OCI-LY7 (cell line): ENCODE results near the gene VTI1A. TPM values are rescaled to one million over a fixed set of nuclear protein-coding genes. Genes with fewer than 3 reads are reported as not detected.

Experiments used
- BruUV-seq: library from RNA; stranded (reverse); fragments of 400-500 nt; replicated peaks from 2 replicates; lab custom pipeline; 2021; lab: Mats Ljungman, UMichigan
- CTCF ChIA-PET: fragments of 300-600 bp; sonication (Branson Sonifier 250); formaldehyde crosslinking; loops from one replicate; lab custom pipeline; 2022; ENCODE audit warnings: antibody characterized with exemption; ENCODE audit not compliant: unreplicated experiment; lab: Charles Lee
- POLR2A ChIA-PET: fragments of 300-600 bp; sonication (Branson Sonifier 250); formaldehyde crosslinking; loops from one replicate; lab custom pipeline; 2022; ENCODE audit warnings: antibody characterized with exemption; lab: Charles Lee
- DNase-seq: peaks from one replicate; pipeline ENCODE4 v3.0.0-alpha.2; 2015; ENCODE audit warnings: low spot score
- H2AFZ ChIP-seq: fragments of 200-600 bp; sonication (generic), shearing (Covaris generic); 2 replicates; pipeline ENCODE4 v1.6.1; 2014; ENCODE audit warnings: mild to moderate bottlenecking, antibody characterized with exemption, low read length, moderate library complexity
- H3K27ac ChIP-seq: fragments of 200-600 bp; sonication (generic); 2 replicates; pipeline ENCODE4 v1.5.1; 2014; ENCODE audit warnings: mixed run types, low read depth, mild to moderate bottlenecking, moderate library complexity, low read length, inconsistent platforms; ENCODE audit not compliant: poor library complexity, severe bottlenecking
- H3K36me3 ChIP-seq: fragments of 200-600 bp; sonication (generic); 2 replicates; pipeline ENCODE4 v1.6.1; 2014; ENCODE audit warnings: mild to moderate bottlenecking, antibody characterized with exemption, low read length, moderate library complexity, mixed read lengths; ENCODE audit not compliant: insufficient read depth
- H3K4me1 ChIP-seq: fragments of 200-600 bp; sonication (generic); 2 replicates; pipeline ENCODE4 v1.5.1; 2014; ENCODE audit warnings: mild to moderate bottlenecking, low read length; ENCODE audit not compliant: insufficient read depth, poor library complexity, severe bottlenecking
- H3K4me2 ChIP-seq: fragments of 200-600 bp; sonication (generic); 2 replicates; pipeline ENCODE4 v1.6.1; 2014; ENCODE audit warnings: mild to moderate bottlenecking, low read length
- H3K4me3 ChIP-seq: fragments of 200-600 bp; sonication (generic); 2 replicates; pipeline ENCODE4 v1.5.1; 2014; ENCODE audit warnings: mild to moderate bottlenecking, low read depth, low read length; ENCODE audit not compliant: poor library complexity, severe bottlenecking
- H3K79me2 ChIP-seq: fragments of 200-600 bp; sonication (generic); 2 replicates; pipeline ENCODE4 v1.6.1; 2016; ENCODE audit warnings: low read depth, mild to moderate bottlenecking, low read length, moderate library complexity, mixed read lengths; ENCODE audit not compliant: insufficient read depth
- H3K9me2 ChIP-seq: fragments of 200-600 bp; sonication (generic); 2 replicates; pipeline ENCODE4 v1.6.1; 2016; ENCODE audit warnings: mild to moderate bottlenecking, low read length, mixed read lengths; ENCODE audit not compliant: insufficient read depth
- H3K9me3 ChIP-seq: fragments of 200-600 bp; sonication (generic); 2 replicates; pipeline ENCODE4 v1.6.1; 2014; ENCODE audit warnings: mild to moderate bottlenecking, mixed run types, low read length, mixed read lengths
- H4K20me1 ChIP-seq: fragments of 200-600 bp; sonication (generic); 2 replicates; pipeline ENCODE4 v1.6.1; 2014; ENCODE audit warnings: mild to moderate bottlenecking, antibody characterized with exemption, low read length, moderate library complexity, mixed read lengths; ENCODE audit not compliant: insufficient read depth
- EZH2phosphoT487 ChIP-seq: fragments of 200-600 bp; sonication (generic); IDR thresholded peaks from 2 replicates; pipeline ENCODE4 v1.6.1; 2018; ENCODE audit warnings: low read depth, borderline replicate concordance, mild to moderate bottlenecking, mixed run types, antibody characterized with exemption, low read length, moderate library complexity, mixed read lengths
- intact Hi-C: fragments of 100-400 bp; cut with micrococcal nuclease; formaldehyde crosslinking; loops from one replicate; pipeline ENCODE4 v1.10.0; 2022; ENCODE audit not compliant: unreplicated experiment
- total RNA-seq, 2 experiments: library from RNA; depleted of rRNA in 1 of 2; stranded (reverse); fragments of >200 nt in 1 of 2; shearing (Covaris generic) in 1 of 2; gene quantifications; 2 replicates each; pipeline ENCODE4 v1.2.3, GENCODE V29; 2014 to 2022
- TF ChIP-seq, protein P1 (sequence below): fragments of 200-600 bp; sonication (generic); conservative IDR thresholded peaks from 2 replicates; pipeline ENCODE4 v1.5.1; 2014; ENCODE audit warnings: mild to moderate bottlenecking, antibody characterized with exemption, low read length, moderate library complexity, mixed read lengths

VTI1A gene
- total RNA-seq, 2 experiments from 2014 or later, result 39.4 to 45.2 TPM

DNA sequence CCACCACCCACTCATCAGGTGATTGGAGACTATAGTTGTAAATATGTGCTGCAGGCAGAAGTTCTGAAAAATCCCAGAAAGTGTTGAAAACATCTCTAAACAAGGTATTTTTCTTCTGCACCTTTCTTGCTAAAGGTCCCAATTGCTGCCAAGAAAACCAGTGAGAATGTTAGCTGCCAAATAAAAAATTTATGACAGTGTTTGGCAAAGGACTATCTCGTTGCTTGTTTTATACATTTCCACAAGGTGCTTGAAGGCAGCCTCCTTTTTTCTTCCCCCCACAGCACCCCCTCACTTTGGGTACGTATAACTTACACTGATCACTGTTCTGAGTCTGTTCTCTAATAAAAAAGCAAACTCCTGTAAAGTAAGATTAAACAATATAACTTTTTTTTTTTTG lies 344.4 kb downstream of the VTI1A start:
- H4K20me1 ChIP-seq, result no peaks in the 10 kb centered on the region
- no peak overlapping the region for H3K4me2 ChIP-seq
- CTCF ChIA-PET, result no interaction called here
- TF ChIP-seq, protein P1, sequence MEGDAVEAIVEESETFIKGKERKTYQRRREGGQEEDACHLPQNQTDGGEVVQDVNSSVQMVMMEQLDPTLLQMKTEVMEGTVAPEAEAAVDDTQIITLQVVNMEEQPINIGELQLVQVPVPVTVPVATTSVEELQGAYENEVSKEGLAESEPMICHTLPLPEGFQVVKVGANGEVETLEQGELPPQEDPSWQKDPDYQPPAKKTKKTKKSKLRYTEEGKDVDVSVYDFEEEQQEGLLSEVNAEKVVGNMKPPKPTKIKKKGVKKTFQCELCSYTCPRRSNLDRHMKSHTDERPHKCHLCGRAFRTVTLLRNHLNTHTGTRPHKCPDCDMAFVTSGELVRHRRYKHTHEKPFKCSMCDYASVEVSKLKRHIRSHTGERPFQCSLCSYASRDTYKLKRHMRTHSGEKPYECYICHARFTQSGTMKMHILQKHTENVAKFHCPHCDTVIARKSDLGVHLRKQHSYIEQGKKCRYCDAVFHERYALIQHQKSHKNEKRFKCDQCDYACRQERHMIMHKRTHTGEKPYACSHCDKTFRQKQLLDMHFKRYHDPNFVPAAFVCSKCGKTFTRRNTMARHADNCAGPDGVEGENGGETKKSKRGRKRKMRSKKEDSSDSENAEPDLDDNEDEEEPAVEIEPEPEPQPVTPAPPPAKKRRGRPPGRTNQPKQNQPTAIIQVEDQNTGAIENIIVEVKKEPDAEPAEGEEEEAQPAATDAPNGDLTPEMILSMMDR, result no peak
- no peak for TF ChIP-seq EZH2phosphoT487
- intact Hi-C loops, result no loop called here
- H3K4me3 ChIP-seq, result no peak overlapping the region
- no peaks in the 10 kb centered on the region for H3K4me1 ChIP-seq
- POLR2A ChIA-PET, result interaction anchor here (0.6 to 0.7 kb wide), 2 partner anchors 175 to 1682 kb away, joined by 3 to 5 read pairs; no protein-coding TSS in a partner anchor
- H3K9me3 ChIP-seq, result no peaks in the 10 kb centered on the region
- no peak overlapping the region for H2AFZ ChIP-seq
- no peaks in the 10 kb centered on the region for H3K79me2 ChIP-seq
- H3K36me3 ChIP-seq, result no peaks in the 10 kb centered on the region
- H3K27ac ChIP-seq, result no peak overlapping the region
- BruUV-seq, result no TSS peak
- no peaks in the 10 kb centered on the region for H3K9me2 ChIP-seq
- DNase-seq, result no peak

DNA sequence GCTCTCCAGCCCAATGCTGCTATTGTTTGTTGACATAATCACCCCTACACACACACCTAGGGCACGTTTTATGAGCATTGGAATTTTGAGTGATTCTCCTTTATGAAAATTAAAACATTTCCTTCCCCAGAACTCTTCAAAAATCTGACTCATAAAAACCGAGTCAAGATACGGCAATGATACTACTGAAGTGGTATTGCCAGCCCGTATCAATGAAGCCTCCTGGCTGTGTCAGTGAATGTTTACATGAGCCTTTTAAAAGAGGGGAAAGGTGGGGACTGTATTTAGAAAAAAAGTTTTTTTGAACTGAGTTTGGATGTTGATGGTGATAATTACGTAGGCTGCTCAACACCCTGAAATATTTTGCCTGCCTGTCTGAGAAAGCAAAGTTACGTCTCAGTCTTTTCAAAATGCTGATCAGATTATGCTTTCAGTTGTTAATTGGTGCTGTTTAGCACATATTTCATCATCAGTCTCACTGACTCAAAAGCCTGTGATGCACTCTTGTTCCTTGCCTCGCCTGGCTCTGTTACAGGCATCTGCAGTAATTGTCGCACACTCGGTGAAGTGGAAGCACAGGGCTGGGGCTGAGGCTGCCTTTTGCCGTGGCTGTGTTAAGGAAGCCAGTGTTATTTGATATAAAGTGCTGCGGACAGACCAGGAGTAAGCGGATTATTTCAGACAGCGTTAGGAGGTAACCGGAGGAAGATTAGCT lies 345.6 kb downstream of the VTI1A start:
- Histone ChIP-seq H3K9me2 (no peaks in the 10 kb centered on the region), H4K20me1 (no peaks in the 10 kb centered on the region), H3K79me2 (no peaks in the 10 kb centered on the region), H3K4me3 (no peak overlapping the region), H2AFZ (no peak overlapping the region), H3K9me3 (no peaks in the 10 kb centered on the region), H3K27ac (no peak overlapping the region), H3K4me2 (no peak overlapping the region), H3K4me1 (no peaks in the 10 kb centered on the region), H3K36me3 (no peaks in the 10 kb centered on the region)
- intact Hi-C loops, result no loop called here
- no peak for DNase-seq
- ChIA-PET CTCF (no interaction called here), POLR2A (no interaction called here)
- no peak for TF ChIP-seq EZH2phosphoT487
- TF ChIP-seq, protein P1, result no peak
- BruUV-seq, result no TSS peak

DNA sequence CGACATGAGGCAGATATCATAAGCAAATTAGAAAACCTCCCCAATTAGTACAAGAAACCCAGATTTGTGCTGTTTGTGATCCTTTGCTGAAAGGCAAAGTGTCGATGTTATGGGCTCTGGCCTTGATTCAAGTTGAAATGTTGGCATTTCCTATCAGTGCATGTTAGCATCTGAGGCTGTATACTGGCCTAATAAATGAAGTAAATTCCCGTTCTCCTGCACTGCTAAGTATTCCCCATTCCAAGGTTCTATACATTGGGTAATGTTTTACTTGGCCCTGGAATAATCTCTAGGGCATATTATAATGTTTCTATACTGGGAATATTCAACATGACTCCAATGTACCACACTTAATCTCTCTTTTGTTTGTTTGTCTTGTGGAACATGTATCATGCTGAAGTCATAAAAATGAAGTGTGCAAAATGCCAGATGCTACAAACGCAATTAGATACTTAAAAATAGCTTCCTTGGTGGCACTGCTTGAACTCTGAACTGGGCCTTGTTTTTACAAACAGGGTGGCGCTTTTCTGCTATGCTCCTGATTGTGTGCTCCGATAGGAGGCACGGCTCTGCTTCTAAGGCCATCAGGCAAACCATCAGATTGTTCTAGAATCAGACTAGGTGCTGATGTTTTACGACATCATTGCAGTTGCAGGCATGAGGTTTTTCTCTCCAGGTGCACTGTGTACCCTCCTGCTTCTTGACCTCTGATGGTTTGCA lies 346.3 kb downstream of the VTI1A start:
- Histone ChIP-seq H3K4me2 (no peak overlapping the region), H3K9me3 (no peaks in the 10 kb centered on the region), H3K4me3 (no peak overlapping the region), H3K9me2 (no peaks in the 10 kb centered on the region), H2AFZ (no peak overlapping the region), H3K27ac (no peak overlapping the region), H4K20me1 (no peaks in the 10 kb centered on the region), H3K4me1 (no peaks in the 10 kb centered on the region), H3K36me3 (no peaks in the 10 kb centered on the region), H3K79me2 (no peaks in the 10 kb centered on the region)
- ChIA-PET POLR2A (no interaction called here), CTCF (no interaction called here)
- no peak for DNase-seq
- TF ChIP-seq EZH2phosphoT487, result no peak
- TF ChIP-seq, protein P1, result no peak
- intact Hi-C loops, result no loop called here
- no TSS peak for BruUV-seq
